GM12878 (cell line): ENCODE data around the gene ZNF839. TPM values are rescaled to one million over a fixed set of nuclear protein-coding genes. Genes with fewer than 3 reads are reported as not detected.

Source experiments
- ATAC-seq: fragments of 200-7000 bp; cut with Tn5 transposase; 3 replicates; pipeline ENCODE4 v1.9.1; 2020; ENCODE audit warnings: mild to moderate bottlenecking, moderate library complexity
- BruUV-seq: library from RNA; stranded (reverse); fragments of 400-500 nt; replicated peaks from 2 replicates; lab custom pipeline; 2021; lab: Mats Ljungman, UMichigan
- CTCF ChIA-PET: fragments of 300-600 bp; sonication (Branson Sonifier 250); formaldehyde crosslinking; extraction: SDS; loops from one replicate; lab custom pipeline; 2021; ENCODE audit warnings: inconsistent platforms; lab: Yijun Ruan, JAX
- POLR2A ChIA-PET: fragments of 350-600 bp; formaldehyde crosslinking; extraction: SDS; loops from one replicate; lab custom pipeline; 2021; ENCODE audit warnings: inconsistent platforms; lab: Charles Lee
- RAD21 ChIA-PET: fragments of 300-600 bp; sonication (Branson Sonifier 250); formaldehyde crosslinking; loops from one replicate; lab custom pipeline; 2023; ENCODE audit warnings: antibody characterized with exemption; ENCODE audit not compliant: unreplicated experiment; lab: Charles Lee
- SMC1A ChIA-PET: fragments of 300-600 bp; sonication (Branson Sonifier 250); formaldehyde crosslinking; loops from one replicate; lab custom pipeline; 2023; ENCODE audit not compliant: unreplicated experiment, uncharacterized antibody; lab: Charles Lee
- DNase-seq: peaks from one replicate; pipeline ENCODE4 v3.0.0-alpha.2; 2011; ENCODE audit warnings: low read depth, low spot score
- FAIRE-seq: peaks from 3 replicates; lab custom pipeline; 2011; peaks lifted over from hg19 to GRCh38; lab: Jason Lieb, UNC
- H2AFZ ChIP-seq: 2 replicates; pipeline ENCODE4 v1.6.0; 2011; ENCODE audit warnings: low read depth, low read length, control low read depth; ENCODE audit not compliant: control insufficient read depth
- H3K27ac ChIP-seq: 2 replicates; pipeline ENCODE4 v1.5.1; 2011; ENCODE audit warnings: control low read depth; ENCODE audit not compliant: control insufficient read depth, insufficient read depth
- H3K27me3 ChIP-seq, 2 experiments: replicated peaks in 1 of 2; 2 replicates each; pipeline versions ENCODE4 v1.6.0 to v1.6.1; 2011; ENCODE audit warnings: low read length in 1 of 2; ENCODE audit not compliant: control insufficient read depth in 2 of 2, insufficient read depth in 2 of 2
- H3K36me3 ChIP-seq, 2 experiments: 2 replicates each; pipeline ENCODE4 v1.5.1; 2011; ENCODE audit warnings: low read length in 1 of 2; ENCODE audit not compliant: control insufficient read depth in 2 of 2, insufficient read depth in 2 of 2
- H3K4me1 ChIP-seq: 2 replicates; pipeline ENCODE4 v1.6.1; 2011; ENCODE audit warnings: mild to moderate bottlenecking, low read length, moderate library complexity, mixed read lengths; ENCODE audit not compliant: control insufficient read depth, insufficient read depth
- H3K4me2 ChIP-seq: 2 replicates; pipeline ENCODE4 v1.6.0; 2011; ENCODE audit warnings: control low read depth; ENCODE audit not compliant: control insufficient read depth, insufficient read depth
- H3K4me3 ChIP-seq: fragments of 200-600 bp; sonication (generic); 2 replicates; pipeline ENCODE4 v1.5.1; 2016
- H3K79me2 ChIP-seq: 2 replicates; pipeline ENCODE4 v1.6.0; 2011; ENCODE audit warnings: low read length; ENCODE audit not compliant: control insufficient read depth, insufficient read depth
- H3K9ac ChIP-seq: 2 replicates; pipeline ENCODE4 v1.8.0; 2011; ENCODE audit warnings: low read length, control low read depth, mixed read lengths; ENCODE audit not compliant: control insufficient read depth, insufficient read depth
- H3K9me3 ChIP-seq: replicated peaks from 3 replicates; pipeline ENCODE4 v1.5.1; 2011; ENCODE audit warnings: mild to moderate bottlenecking, low read length; ENCODE audit not compliant: control insufficient read depth, insufficient read depth
- H4K20me1 ChIP-seq: 2 replicates; pipeline ENCODE4 v1.6.0; 2011; ENCODE audit not compliant: control insufficient read depth, insufficient read depth
- CBX3 ChIP-seq: fragments of 200-600 bp; sonication (generic); IDR thresholded peaks from 2 replicates; pipeline ENCODE4 v1.6.1; 2016; ENCODE audit warnings: low read depth, borderline replicate concordance
- DPF2 ChIP-seq: fragments of 450-650 bp; IDR thresholded peaks from 2 replicates; pipeline ENCODE4 v1.6.1; 2017; ENCODE audit warnings: mild to moderate bottlenecking
- FOXM1 ChIP-seq: IDR thresholded peaks from 2 replicates; pipeline ENCODE4 v1.6.1; 2012; ENCODE audit warnings: low read depth, mild to moderate bottlenecking, inconsistent platforms, low read length, moderate library complexity
- IRF4 ChIP-seq: IDR thresholded peaks from 2 replicates; pipeline ENCODE4 v1.6.1; 2011; ENCODE audit warnings: low read depth, low read length
- JUNB ChIP-seq: IDR thresholded peaks from 2 replicates; pipeline ENCODE4 v1.6.1; 2016; ENCODE audit warnings: antibody characterized with exemption, mild to moderate bottlenecking
- KDM1A ChIP-seq: fragments of 200-600 bp; sonication (generic); IDR thresholded peaks from 2 replicates; pipeline ENCODE4 v1.6.1; 2016; ENCODE audit warnings: borderline replicate concordance
- MEF2B ChIP-seq: fragments of 450-650 bp; IDR thresholded peaks from 2 replicates; pipeline ENCODE4 v1.6.1; 2018; ENCODE audit warnings: mild to moderate bottlenecking, moderate library complexity; ENCODE audit not compliant: partially characterized antibody, poor library complexity, severe bottlenecking
- NFYB ChIP-seq: IDR thresholded peaks from 2 replicates; pipeline ENCODE4 v1.6.1; 2011; ENCODE audit warnings: low read depth, mild to moderate bottlenecking, low read length, improper control_type of control experiment, moderate library complexity; ENCODE audit not compliant: insufficient read depth
- NR2F1 ChIP-seq: fragments of 450-650 bp; conservative IDR thresholded peaks from 2 replicates; pipeline ENCODE4 v1.6.1; 2017; ENCODE audit warnings: mild to moderate bottlenecking
- RAD21 ChIP-seq: IDR thresholded peaks from 2 replicates; pipeline ENCODE4 v1.6.1; 2011; ENCODE audit warnings: mild to moderate bottlenecking, low read depth, low read length, moderate library complexity; ENCODE audit not compliant: insufficient read depth
- RB1 ChIP-seq: fragments of 450-650 bp; formaldehyde crosslinking; IDR thresholded peaks from 2 replicates; pipeline ENCODE4 v1.6.1; 2017; ENCODE audit warnings: mild to moderate bottlenecking, borderline replicate concordance
- SIN3A ChIP-seq: IDR thresholded peaks from 2 replicates; pipeline ENCODE4 v1.6.1; 2012; ENCODE audit warnings: low read depth, low read length, improper control_type of control experiment
- ZNF274 ChIP-seq: IDR thresholded peaks from one replicate; pipeline ENCODE4 v1.8.0; 2011; ENCODE audit not compliant: insufficient read length, insufficient read depth
- WGBS: methylation state at CpG from one replicate; pipeline ENCODE4 v1.1.6; 2016; ENCODE audit warnings: low lambda C conversion rate; ENCODE audit not compliant: insufficient replicate concordance, insufficient coverage; ENCODE audit errors: missing lambda C conversion rate; 5-methylcytosine and 5-hydroxymethylcytosine counted together
- in situ Hi-C: fragments of 300-500 bp; cut with MboI; formaldehyde crosslinking; loops from 9 replicates; pipeline ENCODE4 v1.14.3; 2018; ENCODE audit warnings: mixed read lengths
- intact Hi-C: fragments of 100-400 bp; cut with micrococcal nuclease; formaldehyde crosslinking; loops from one replicate; pipeline ENCODE4 v1.14.2; 2022; ENCODE audit not compliant: unreplicated experiment
- polyA plus RNA-seq, 11 experiments: library from polyadenylated mRNA; depleted of rRNA in 4 of 11; unstranded in 6 of 11; stranded (reverse) in 5 of 11; fragments of >200 nt; fragmentation: Nextera tagmentation in 4 of 11; fragmentation: Illumina TruSeq in 1 of 11; extraction: Ambion mirVana in 4 of 11; extraction: Trizol in 1 of 11; gene quantifications; 1 replicate in 1 of 11; 2 replicates in 10 of 11; pipeline versions ENCODE4 v1.2.1 to v1.2.3, GENCODE V29; 2011 to 2016; ENCODE audit warnings: inconsistent platforms in 2 of 11, missing spikeins in 2 of 11, low read depth in 1 of 11
- total RNA-seq, 4 experiments: library from RNA; depleted of rRNA in 3 of 4; stranded (reverse); fragments of >200 nt in 3 of 4; fragmentation: Illumina TruSeq in 1 of 4; extraction: Trizol in 1 of 4; gene quantifications; 2 replicates each; pipeline versions ENCODE4 v1.2.1 to v1.2.3, GENCODE V29; 2013 to 2021
- TF ChIP-seq, protein P1 (sequence below): fragments of 450-650 bp; IDR thresholded peaks from 2 replicates; pipeline ENCODE4 v1.6.1; 2018; ENCODE audit warnings: mild to moderate bottlenecking, low read depth, moderate library complexity; ENCODE audit not compliant: partially characterized antibody
- TF ChIP-seq, protein P2 (sequence below): IDR thresholded peaks from 2 replicates; pipeline ENCODE4 v1.6.1; 2011; ENCODE audit warnings: low read depth, low read length, improper control_type of control experiment, borderline replicate concordance
- TF ChIP-seq, protein P3 (sequence below): fragments of 450-650 bp; IDR thresholded peaks from 2 replicates; pipeline ENCODE4 v1.6.1; 2017; ENCODE audit warnings: mild to moderate bottlenecking, low read depth, inconsistent platforms; ENCODE audit not compliant: poor library complexity, severe bottlenecking

Gene ZNF839
- total and polyA plus RNA-seq, 10 of the 15 experiments (the other 5 are each of a cell fraction or from before 2014, with no cell fraction given): 1.4 to 14.4 (median 8.6) TPM

DNA sequence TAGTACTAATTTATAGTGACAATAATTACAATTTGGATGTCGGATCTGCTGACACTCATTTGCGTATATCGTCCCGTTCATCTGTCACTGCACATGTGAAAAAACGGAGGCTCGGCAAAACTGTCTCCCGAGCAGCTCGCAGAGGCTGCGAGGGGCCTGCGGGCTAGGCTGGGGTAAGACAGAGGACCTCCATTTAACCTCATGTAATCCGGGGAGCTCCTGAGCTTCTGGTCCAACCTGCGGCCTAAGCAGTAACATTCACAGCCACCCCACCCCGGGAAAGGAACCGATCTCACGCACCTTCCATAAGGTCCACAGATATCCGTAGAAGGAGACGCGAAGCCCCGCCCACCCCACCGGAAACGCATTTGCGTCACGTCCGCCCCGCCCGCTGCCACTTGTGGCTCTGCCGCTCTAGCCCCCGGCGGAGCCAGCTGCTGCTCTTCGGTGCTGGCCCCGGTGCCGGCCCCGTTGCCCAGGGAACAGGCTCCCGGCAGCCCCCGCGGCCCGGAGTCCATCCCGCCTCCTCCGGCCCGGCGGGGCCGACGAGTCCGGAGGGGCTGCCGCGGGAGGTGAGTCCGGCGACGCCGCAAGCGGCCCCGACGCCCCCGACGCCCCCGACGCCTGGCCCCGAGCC, 43.1 kb downstream of the ZNF839 start, which contains the start of the genes CINP and TECPR2 (continued):
- TF ChIP-seq, protein P1, sequence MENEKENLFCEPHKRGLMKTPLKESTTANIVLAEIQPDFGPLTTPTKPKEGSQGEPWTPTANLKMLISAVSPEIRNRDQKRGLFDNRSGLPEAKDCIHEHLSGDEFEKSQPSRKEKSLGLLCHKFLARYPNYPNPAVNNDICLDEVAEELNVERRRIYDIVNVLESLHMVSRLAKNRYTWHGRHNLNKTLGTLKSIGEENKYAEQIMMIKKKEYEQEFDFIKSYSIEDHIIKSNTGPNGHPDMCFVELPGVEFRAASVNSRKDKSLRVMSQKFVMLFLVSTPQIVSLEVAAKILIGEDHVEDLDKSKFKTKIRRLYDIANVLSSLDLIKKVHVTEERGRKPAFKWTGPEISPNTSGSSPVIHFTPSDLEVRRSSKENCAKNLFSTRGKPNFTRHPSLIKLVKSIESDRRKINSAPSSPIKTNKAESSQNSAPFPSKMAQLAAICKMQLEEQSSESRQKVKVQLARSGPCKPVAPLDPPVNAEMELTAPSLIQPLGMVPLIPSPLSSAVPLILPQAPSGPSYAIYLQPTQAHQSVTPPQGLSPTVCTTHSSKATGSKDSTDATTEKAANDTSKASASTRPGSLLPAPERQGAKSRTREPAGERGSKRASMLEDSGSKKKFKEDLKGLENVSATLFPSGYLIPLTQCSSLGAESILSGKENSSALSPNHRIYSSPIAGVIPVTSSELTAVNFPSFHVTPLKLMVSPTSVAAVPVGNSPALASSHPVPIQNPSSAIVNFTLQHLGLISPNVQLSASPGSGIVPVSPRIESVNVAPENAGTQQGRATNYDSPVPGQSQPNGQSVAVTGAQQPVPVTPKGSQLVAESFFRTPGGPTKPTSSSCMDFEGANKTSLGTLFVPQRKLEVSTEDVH: no peak
- no peak for TF ChIP-seq NFYB
- no peak for TF ChIP-seq MEF2B
- TF ChIP-seq, protein P2, sequence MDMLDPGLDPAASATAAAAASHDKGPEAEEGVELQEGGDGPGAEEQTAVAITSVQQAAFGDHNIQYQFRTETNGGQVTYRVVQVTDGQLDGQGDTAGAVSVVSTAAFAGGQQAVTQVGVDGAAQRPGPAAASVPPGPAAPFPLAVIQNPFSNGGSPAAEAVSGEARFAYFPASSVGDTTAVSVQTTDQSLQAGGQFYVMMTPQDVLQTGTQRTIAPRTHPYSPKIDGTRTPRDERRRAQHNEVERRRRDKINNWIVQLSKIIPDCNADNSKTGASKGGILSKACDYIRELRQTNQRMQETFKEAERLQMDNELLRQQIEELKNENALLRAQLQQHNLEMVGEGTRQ: no peak
- TF ChIP-seq KDM1A: no peak

DNA sequence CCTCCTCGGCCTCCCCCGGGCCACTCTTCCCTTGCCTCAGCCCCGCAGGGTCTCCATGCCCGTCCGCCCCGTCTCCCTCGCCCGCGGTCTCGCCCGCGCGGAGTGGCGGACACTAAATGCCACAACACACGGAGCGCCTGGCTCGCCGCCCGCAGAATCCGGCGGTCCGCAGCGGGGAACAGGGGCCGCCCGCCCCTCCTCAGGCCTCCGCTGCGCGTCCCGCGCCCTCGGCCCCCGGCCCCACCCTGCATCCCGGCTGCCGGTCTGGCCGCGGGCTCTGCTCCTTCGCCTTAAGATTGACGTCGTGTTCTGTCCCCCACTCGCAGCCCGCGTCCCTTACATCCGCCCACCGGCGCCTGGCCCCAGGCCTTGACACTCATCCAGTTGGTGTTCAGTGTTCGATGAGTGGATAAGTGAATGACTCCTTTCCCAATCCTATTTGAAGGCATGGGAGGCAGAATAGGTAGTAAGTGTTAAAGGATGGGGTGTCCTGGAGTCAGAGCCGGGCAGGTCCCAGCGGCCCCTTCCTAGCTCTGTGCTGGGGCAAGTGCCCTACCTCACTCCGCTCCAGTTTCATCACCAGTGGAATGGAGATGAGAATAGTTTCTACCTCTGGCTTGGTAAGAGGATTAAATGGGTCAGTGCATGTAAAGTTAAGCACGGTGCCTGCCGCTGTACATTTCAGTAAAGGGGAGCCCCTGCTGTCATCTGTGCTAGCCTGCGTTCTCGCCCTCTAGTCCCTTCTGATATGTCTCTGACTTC, 43.8 kb downstream of the ZNF839 start:
- no TSS peak for BruUV-seq
- Histone ChIP-seq H3K4me2 (peak overlapping the region; percentile 83), H3K36me3 (peaks cover 0 to 2% of the 10 kb centered on the region in 2 experiments; a peak in 2 of 4 replicates), H3K9ac (peak overlapping the region; percentile 60), H3K4me3 (peak overlapping the region; percentile 73), H4K20me1 (no peaks in the 10 kb centered on the region), H3K27me3 (no peaks in the 10 kb centered on the region), H2AFZ (peak overlapping the region; percentile 78), H3K79me2 (peaks cover 19% of the 10 kb centered on the region), H3K9me3 (no peaks in the 10 kb centered on the region), H3K27ac (peak overlapping the region; percentile 13; the same call in 1 of the 2 replicates), H3K4me1 (peaks cover 14% of the 10 kb centered on the region)
- CTCF ChIA-PET: interaction anchor here (0.7 to 2.3 kb wide), 3 partner anchors 46 to 437 kb away, joined by 3 to 14 read pairs (median 4); partner anchors contain the start of gene ZNF839
- DNase-seq (no peak), FAIRE-seq (no peak), ATAC-seq (peak; percentile 34)
- RAD21 ChIA-PET: no interaction called here
- WGBS: 8% methylated on average over 31 of the region's 53 CpGs
- intact Hi-C loops (loop anchor here (2.0 kb wide), 1 partner anchor 47 kb away; no protein-coding TSS in a partner anchor), in situ Hi-C loops (no loop called here)
- POLR2A ChIA-PET: interaction anchor here (1.0 kb wide), 1 partner anchor 44 kb away, joined by 6 read pairs; the partner anchor contains the start of gene ZNF839
- SMC1A ChIA-PET: interaction anchor here (1.6 kb wide), 1 partner anchor 13 kb away, joined by 3 read pairs; no protein-coding TSS in a partner anchor
- TF ChIP-seq DPF2 (0 out of 2 replicates have a peak, but pooled peaks have one; percentile 3), RAD21 (no peak), FOXM1 (no peak), IRF4 (no peak), NR2F1 (no peak), RB1 (no peak), CBX3 (no peak), JUNB (no peak), ZNF274 (no peak), SIN3A (no peak)
- TF ChIP-seq, protein P3, sequence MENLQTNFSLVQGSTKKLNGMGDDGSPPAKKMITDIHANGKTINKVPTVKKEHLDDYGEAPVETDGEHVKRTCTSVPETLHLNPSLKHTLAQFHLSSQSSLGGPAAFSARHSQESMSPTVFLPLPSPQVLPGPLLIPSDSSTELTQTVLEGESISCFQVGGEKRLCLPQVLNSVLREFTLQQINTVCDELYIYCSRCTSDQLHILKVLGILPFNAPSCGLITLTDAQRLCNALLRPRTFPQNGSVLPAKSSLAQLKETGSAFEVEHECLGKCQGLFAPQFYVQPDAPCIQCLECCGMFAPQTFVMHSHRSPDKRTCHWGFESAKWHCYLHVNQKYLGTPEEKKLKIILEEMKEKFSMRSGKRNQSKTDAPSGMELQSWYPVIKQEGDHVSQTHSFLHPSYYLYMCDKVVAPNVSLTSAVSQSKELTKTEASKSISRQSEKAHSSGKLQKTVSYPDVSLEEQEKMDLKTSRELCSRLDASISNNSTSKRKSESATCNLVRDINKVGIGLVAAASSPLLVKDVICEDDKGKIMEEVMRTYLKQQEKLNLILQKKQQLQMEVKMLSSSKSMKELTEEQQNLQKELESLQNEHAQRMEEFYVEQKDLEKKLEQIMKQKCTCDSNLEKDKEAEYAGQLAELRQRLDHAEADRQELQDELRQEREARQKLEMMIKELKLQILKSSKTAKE: no peak
